ENCODE measurements around the gene PPIE.

- TF ChIP-seq CTCF (IDR thresholded peaks at IDR 0.05; ENCODE audit: low read depth, low read length): no peak
- TF ChIP-seq MYC (IDR thresholded peaks at IDR 0.05; ENCODE audit: low read depth, low read length): no peak
- TF ChIP-seq POLR2A (IDR thresholded peaks at IDR 0.05; ENCODE audit: extremely low read depth, insufficient read length): no peak
These were observed 43.7 kb upstream of the PPIE start for GRCh38 chr1:39695016-39695415.

Data from NB4 (cell line).